ENCODE results near the gene CNGA3. TPM values are rescaled to one million over a fixed set of nuclear protein-coding genes. Genes with fewer than 3 reads are reported as not detected.

Gene CNGA3
- total and polyA plus RNA-seq, 10 of the 15 experiments (the other 5 are each of a cell fraction or from before 2014, with no cell fraction given) = not detected

DNA sequence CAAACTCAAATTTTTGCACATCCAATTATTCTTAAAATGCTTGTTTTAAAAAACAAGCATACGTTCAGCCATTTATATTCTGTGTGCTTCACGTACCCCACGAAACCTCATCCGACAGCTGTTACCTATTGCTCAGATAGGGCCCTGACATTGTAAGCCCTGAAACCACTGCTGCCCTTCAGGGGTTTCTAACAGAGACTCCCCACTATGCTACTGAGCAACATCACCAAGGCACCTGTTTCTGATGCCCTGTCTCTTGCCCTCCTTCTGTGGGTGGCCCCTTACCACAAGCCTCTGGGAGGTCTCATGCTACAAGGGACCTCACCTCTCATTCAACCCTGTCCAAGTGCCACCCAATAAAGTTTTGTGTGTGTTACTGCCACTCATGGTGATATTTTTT lies 18.5 kb upstream of the CNGA3 start:
- no peak for TF ChIP-seq SUZ12 (IDR thresholded peaks at IDR 0.05; ENCODE audit: unreplicated experiment)
- no peak for TF ChIP-seq POLR2A (IDR thresholded peaks at IDR 0.05; ENCODE audit: low read depth, low read length)
- TF ChIP-seq RAD21 (IDR thresholded peaks at IDR 0.05; ENCODE audit: insufficient read depth, low read depth, low read length) = no peak
- TF ChIP-seq DPF2 (IDR thresholded peaks at IDR 0.05) = no peak
- TF ChIP-seq SP1 (IDR thresholded peaks at IDR 0.05; ENCODE audit: low read depth, low read length) = no peak
- TF ChIP-seq ZNF24 (IDR thresholded peaks at IDR 0.05) = no peak
- TF ChIP-seq ETV6 (conservative IDR thresholded peaks at IDR 0.05 in 1 of 2, IDR thresholded peaks at IDR 0.05 in 1 of 2; ENCODE audit: borderline replicate concordance in 1 of 2, low read depth in 1 of 2) = no peak
- no peak for TF ChIP-seq FOS (IDR thresholded peaks at IDR 0.05; ENCODE audit: borderline replicate concordance, extremely low read depth, insufficient read length)
- no peak for TF ChIP-seq MYB (IDR thresholded peaks at IDR 0.05; ENCODE audit: borderline replicate concordance, low read depth, low read length)
- Histone ChIP-seq H2AFZ (ENCODE audit: control insufficient read depth, low read depth, low read length) (no peak overlapping the region), H3K27ac (ENCODE audit: control insufficient read depth, insufficient read depth) (no peak overlapping the region), H3K4me1 (ENCODE audit: control insufficient read depth, insufficient read depth, low read length) (no peaks in the 10 kb centered on the region), H3K4me3 (no peak overlapping the region), H4K20me1 (ENCODE audit: control insufficient read depth, insufficient read depth) (no peaks in the 10 kb centered on the region), H3K79me2 (ENCODE audit: control insufficient read depth, insufficient read depth, low read length) (no peaks in the 10 kb centered on the region), H3K4me2 (ENCODE audit: control insufficient read depth, insufficient read depth) (no peak overlapping the region), H3K36me3 (ENCODE audit: control insufficient read depth in 2 of 2, insufficient read depth in 2 of 2, low read length in 1 of 2) (no peaks in the 10 kb centered on the region), H3K27me3 (replicated peaks in 1 of 2; ENCODE audit: control insufficient read depth in 2 of 2, insufficient read depth in 2 of 2, low read length in 1 of 2) (peaks cover 0 to under 1% of the 10 kb centered on the region in 2 experiments; a peak in 3 of 4 replicates), H3K9ac (ENCODE audit: control insufficient read depth, insufficient read depth, low read length) (no peak overlapping the region), H3K9me3 (replicated peaks; ENCODE audit: control insufficient read depth, insufficient read depth, low read length) (no peaks in the 10 kb centered on the region)
- CTCF ChIA-PET = no interaction called here
- no peak for ATAC-seq
- POLR2A ChIA-PET = no interaction called here
- no TSS peak for BruUV-seq (replicated peaks)
- SMC1A ChIA-PET (ENCODE audit: uncharacterized antibody, unreplicated experiment) = no interaction called here
- in situ Hi-C loops (cut with MboI) (no loop called here), intact Hi-C loops (cut with micrococcal nuclease; ENCODE audit: unreplicated experiment) (no loop called here)
- FAIRE-seq = no peak
- WGBS (ENCODE audit: insufficient coverage, insufficient replicate concordance, low lambda C conversion rate, missing lambda C conversion rate) = 67% methylated on average over 4 of the region's 4 CpGs
- RAD21 ChIA-PET (ENCODE audit: unreplicated experiment) = no interaction called here
- no peak for DNase-seq (ENCODE audit: low read depth, low spot score)

DNA sequence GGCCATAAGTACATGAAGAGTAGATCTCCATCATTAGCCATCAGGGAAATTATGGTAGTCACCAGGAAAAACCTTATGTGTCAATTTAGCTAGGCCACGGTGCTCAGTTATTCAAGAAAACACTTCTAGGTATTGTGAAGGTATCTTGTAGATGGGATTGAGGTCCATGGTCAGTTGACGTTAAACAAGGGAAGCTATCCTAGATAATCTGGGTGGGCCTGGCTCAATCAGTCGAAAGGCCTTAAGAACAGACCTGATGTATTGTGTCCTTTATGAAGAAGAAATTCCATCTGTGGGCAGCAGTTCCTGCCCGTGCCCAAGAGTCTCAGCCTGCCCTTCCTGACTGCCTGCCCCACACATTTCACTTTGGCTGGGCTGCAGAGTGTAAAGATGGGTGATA lies 16.7 kb upstream of the CNGA3 start:
- in situ Hi-C loops (cut with MboI) (no loop called here), intact Hi-C loops (cut with micrococcal nuclease; ENCODE audit: unreplicated experiment) (no loop called here)
- ATAC-seq (no peak), FAIRE-seq (no peak), DNase-seq (ENCODE audit: low read depth, low spot score) (no peak)
- no peak overlapping the region for H3K9ac ChIP-seq (ENCODE audit: control insufficient read depth, insufficient read depth, low read length)
- SMC1A ChIA-PET (ENCODE audit: uncharacterized antibody, unreplicated experiment) = no interaction called here
- no peaks in the 10 kb centered on the region for H3K36me3 ChIP-seq (ENCODE audit: control insufficient read depth in 2 of 2, insufficient read depth in 2 of 2, low read length in 1 of 2)
- WGBS (ENCODE audit: insufficient coverage, insufficient replicate concordance, low lambda C conversion rate, missing lambda C conversion rate) = 30% methylated on average over 4 of the region's 4 CpGs
- CTCF ChIA-PET = no interaction called here
- no peak overlapping the region for H3K4me2 ChIP-seq (ENCODE audit: control insufficient read depth, insufficient read depth)
- no peak overlapping the region for H2AFZ ChIP-seq (ENCODE audit: control insufficient read depth, low read depth, low read length)
- H3K79me2 ChIP-seq (ENCODE audit: control insufficient read depth, insufficient read depth, low read length) = no peaks in the 10 kb centered on the region
- peaks cover 2 to 3% of the 10 kb centered on the region in 2 experiments; a peak in 3 of 4 replicates for H3K27me3 ChIP-seq (replicated peaks in 1 of 2; ENCODE audit: control insufficient read depth in 2 of 2, insufficient read depth in 2 of 2, low read length in 1 of 2)
- no peaks in the 10 kb centered on the region for H3K9me3 ChIP-seq (replicated peaks; ENCODE audit: control insufficient read depth, insufficient read depth, low read length)
- POLR2A ChIA-PET = no interaction called here
- no peak overlapping the region for H3K4me3 ChIP-seq
- no peaks in the 10 kb centered on the region for H3K4me1 ChIP-seq (ENCODE audit: control insufficient read depth, insufficient read depth, low read length)
- BruUV-seq (replicated peaks) = no TSS peak
- H4K20me1 ChIP-seq (ENCODE audit: control insufficient read depth, insufficient read depth) = no peaks in the 10 kb centered on the region
- H3K27ac ChIP-seq (ENCODE audit: control insufficient read depth, insufficient read depth) = no peak overlapping the region
- RAD21 ChIA-PET (ENCODE audit: unreplicated experiment) = no interaction called here
- TF ChIP-seq, protein P1, sequence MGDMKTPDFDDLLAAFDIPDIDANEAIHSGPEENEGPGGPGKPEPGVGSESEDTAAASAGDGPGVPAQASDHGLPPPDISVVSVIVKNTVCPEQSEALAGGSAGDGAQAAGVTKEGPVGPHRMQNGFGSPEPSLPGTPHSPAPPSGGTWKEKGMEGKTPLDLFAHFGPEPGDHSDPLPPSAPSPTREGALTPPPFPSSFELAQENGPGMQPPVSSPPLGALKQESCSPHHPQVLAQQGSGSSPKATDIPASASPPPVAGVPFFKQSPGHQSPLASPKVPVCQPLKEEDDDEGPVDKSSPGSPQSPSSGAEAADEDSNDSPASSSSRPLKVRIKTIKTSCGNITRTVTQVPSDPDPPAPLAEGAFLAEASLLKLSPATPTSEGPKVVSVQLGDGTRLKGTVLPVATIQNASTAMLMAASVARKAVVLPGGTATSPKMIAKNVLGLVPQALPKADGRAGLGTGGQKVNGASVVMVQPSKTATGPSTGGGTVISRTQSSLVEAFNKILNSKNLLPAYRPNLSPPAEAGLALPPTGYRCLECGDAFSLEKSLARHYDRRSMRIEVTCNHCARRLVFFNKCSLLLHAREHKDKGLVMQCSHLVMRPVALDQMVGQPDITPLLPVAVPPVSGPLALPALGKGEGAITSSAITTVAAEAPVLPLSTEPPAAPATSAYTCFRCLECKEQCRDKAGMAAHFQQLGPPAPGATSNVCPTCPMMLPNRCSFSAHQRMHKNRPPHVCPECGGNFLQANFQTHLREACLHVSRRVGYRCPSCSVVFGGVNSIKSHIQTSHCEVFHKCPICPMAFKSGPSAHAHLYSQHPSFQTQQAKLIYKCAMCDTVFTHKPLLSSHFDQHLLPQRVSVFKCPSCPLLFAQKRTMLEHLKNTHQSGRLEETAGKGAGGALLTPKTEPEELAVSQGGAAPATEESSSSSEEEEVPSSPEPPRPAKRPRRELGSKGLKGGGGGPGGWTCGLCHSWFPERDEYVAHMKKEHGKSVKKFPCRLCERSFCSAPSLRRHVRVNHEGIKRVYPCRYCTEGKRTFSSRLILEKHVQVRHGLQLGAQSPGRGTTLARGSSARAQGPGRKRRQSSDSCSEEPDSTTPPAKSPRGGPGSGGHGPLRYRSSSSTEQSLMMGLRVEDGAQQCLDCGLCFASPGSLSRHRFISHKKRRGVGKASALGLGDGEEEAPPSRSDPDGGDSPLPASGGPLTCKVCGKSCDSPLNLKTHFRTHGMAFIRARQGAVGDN (IDR thresholded peaks at IDR 0.05) = no peak
- TF ChIP-seq, protein P2, sequence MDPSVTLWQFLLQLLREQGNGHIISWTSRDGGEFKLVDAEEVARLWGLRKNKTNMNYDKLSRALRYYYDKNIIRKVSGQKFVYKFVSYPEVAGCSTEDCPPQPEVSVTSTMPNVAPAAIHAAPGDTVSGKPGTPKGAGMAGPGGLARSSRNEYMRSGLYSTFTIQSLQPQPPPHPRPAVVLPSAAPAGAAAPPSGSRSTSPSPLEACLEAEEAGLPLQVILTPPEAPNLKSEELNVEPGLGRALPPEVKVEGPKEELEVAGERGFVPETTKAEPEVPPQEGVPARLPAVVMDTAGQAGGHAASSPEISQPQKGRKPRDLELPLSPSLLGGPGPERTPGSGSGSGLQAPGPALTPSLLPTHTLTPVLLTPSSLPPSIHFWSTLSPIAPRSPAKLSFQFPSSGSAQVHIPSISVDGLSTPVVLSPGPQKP (IDR thresholded peaks at IDR 0.05; ENCODE audit: low read depth, low read length) = no peak
- no peak for TF ChIP-seq NR2C2 (IDR thresholded peaks at IDR 0.05; ENCODE audit: borderline replicate concordance, control insufficient read depth, insufficient read length, low read depth)
- no peak for TF ChIP-seq ZNF384 (IDR thresholded peaks at IDR 0.05; ENCODE audit: borderline replicate concordance, low read depth, low read length)
